ENCODE data around the gene C9orf43. TPM values are rescaled to one million over a fixed set of nuclear protein-coding genes. Genes with fewer than 3 reads are reported as not detected.

Gene C9orf43
- total RNA-seq, 1 donor from 2014 or later = not detected

DNA sequence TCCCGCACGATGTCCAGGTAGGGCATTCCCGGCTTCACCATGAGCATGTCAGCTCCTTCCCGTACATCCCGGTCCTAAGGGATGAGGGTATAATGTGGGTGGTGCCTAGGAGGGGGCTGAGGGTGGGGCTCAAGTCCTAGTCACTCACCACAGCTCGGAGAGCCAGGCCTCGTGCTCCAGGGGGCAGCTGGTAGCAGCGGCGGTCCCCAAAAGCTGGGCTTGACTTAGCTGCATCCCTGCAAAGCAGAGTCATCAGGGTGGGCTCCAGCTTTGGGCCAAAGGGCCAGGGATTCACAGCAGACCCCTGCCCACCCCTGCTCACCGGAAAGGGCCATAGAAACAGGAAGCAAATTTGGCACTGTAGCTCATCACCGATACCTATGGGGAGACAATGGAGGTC is 21.1 kb upstream of the C9orf43 start:
- TF ChIP-seq, protein P1, sequence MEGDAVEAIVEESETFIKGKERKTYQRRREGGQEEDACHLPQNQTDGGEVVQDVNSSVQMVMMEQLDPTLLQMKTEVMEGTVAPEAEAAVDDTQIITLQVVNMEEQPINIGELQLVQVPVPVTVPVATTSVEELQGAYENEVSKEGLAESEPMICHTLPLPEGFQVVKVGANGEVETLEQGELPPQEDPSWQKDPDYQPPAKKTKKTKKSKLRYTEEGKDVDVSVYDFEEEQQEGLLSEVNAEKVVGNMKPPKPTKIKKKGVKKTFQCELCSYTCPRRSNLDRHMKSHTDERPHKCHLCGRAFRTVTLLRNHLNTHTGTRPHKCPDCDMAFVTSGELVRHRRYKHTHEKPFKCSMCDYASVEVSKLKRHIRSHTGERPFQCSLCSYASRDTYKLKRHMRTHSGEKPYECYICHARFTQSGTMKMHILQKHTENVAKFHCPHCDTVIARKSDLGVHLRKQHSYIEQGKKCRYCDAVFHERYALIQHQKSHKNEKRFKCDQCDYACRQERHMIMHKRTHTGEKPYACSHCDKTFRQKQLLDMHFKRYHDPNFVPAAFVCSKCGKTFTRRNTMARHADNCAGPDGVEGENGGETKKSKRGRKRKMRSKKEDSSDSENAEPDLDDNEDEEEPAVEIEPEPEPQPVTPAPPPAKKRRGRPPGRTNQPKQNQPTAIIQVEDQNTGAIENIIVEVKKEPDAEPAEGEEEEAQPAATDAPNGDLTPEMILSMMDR (IDR thresholded peaks at IDR 0.05) = no peak
- H3K27ac ChIP-seq = no peak overlapping the region
- no peak for DNase-seq (ENCODE audit: low spot score in 2 of 2)
- H3K27me3 ChIP-seq = no peaks in the 10 kb centered on the region
- H3K4me3 ChIP-seq = no peak overlapping the region
- intact Hi-C loops (cut with DNase I) = no loop called here
- H3K4me1 ChIP-seq = no peaks in the 10 kb centered on the region
- peaks cover 47 to 66% of the 10 kb centered on the region in 2 donors for H3K36me3 ChIP-seq
- H3K9me3 ChIP-seq = no peaks in the 10 kb centered on the region

DNA sequence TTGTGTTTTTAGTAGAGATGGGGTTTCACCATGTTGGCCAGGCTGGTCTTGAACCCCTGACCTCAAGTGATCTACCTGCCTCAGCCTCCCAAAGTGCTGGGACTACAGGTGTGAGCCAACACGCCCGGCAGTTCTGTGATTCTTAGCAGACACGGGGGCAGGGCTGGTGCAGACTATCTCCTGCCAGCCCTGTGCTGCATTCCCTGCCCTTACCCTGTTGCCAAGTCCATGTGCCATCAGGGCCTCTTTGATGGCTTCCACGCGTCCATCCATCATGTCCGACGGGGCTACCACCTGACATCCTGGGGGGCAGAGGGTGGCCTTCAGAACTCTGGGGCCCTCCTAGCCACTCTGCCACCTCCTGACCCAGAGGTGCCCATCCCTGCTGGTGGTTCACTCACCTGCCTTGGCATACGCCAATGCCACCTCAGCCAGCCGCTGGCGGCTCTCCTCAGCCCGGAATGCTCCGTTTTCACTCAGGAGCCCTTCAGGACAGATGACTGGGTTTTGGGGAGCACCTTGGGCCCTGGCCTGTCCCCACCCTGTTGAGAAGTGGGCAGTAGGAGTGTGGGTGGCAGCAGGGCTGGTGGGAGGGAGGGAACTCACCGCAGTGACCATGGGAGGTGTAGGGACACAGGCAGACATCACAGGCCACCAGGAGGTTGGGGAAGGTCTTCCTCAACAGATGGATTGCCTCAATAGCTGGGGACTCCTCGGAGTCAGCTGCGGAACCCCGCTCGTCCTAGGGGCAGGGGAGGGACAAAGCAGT is 20.2 kb upstream of the C9orf43 start:
- Histone ChIP-seq H3K36me3 (peaks cover 47 to 66% of the 10 kb centered on the region in 2 donors), H3K27me3 (no peaks in the 10 kb centered on the region), H3K27ac (no peak overlapping the region), H3K4me3 (no peak overlapping the region), H3K9me3 (no peaks in the 10 kb centered on the region), H3K4me1 (no peaks in the 10 kb centered on the region)
- no peak for DNase-seq (ENCODE audit: low spot score in 2 of 2)
- intact Hi-C loops (cut with DNase I) = no loop called here
- TF ChIP-seq, protein P1 (IDR thresholded peaks at IDR 0.05) = no peak

DNA sequence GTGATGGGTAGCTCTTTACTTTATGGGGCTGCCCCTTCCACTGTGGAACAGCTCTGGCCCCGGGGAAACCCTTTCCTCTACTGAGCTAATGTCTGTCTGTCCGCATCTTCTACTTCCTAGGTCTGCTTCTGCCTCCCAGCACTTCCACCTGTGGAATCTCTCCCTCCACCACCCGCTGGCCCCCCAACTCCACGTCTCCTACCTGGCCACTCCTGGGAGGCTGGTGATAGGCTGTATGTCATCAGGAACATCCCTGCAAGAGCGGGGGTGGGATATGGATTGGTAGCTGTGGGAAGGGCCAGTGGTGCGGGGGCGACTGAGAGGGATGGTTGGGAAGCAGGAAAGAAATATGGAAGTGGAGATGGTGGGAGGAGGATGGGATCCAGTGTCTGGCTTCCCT is 18.6 kb upstream of the C9orf43 start:
- no peaks in the 10 kb centered on the region for H3K27me3 ChIP-seq
- no peak overlapping the region for H3K4me3 ChIP-seq
- DNase-seq (ENCODE audit: low spot score in 2 of 2) = no peak
- H3K27ac ChIP-seq = no peak overlapping the region
- intact Hi-C loops (cut with DNase I) = no loop called here
- H3K4me1 ChIP-seq = no peaks in the 10 kb centered on the region
- H3K36me3 ChIP-seq = peaks cover 47 to 60% of the 10 kb centered on the region in 2 donors
- H3K9me3 ChIP-seq = no peaks in the 10 kb centered on the region
- TF ChIP-seq, protein P1 (IDR thresholded peaks at IDR 0.05) = no peak

DNA sequence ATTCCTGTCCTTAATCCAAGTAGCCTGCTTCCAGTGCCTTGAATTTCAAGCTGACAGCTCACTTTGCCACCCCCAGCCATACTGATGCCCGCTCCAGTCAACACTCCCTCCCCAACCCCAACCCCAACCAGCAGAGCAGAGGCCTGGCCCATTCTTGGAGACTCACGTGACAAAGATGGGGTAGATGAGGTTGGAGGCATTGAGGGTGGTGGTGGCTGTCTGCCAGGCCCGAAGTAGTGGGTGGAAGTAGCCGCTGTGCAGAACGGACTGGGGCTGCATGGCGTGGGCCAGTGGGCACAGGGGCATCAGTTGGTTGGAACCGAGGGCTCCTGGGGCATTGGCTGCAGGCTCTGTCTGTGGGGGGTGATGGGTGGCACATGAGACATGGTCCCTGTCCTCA is 17.3 kb upstream of the C9orf43 start:
- DNase-seq (ENCODE audit: low spot score in 2 of 2) = no peak
- TF ChIP-seq, protein P1 (IDR thresholded peaks at IDR 0.05) = no peak
- Histone ChIP-seq H3K27me3 (no peaks in the 10 kb centered on the region), H3K36me3 (peaks cover 41 to 47% of the 10 kb centered on the region in 2 donors), H3K4me3 (no peak overlapping the region), H3K9me3 (no peaks in the 10 kb centered on the region), H3K4me1 (peaks cover 0 to 2% of the 10 kb centered on the region in 2 donors), H3K27ac (no peak overlapping the region)
- intact Hi-C loops (cut with DNase I) = no loop called here

DNA sequence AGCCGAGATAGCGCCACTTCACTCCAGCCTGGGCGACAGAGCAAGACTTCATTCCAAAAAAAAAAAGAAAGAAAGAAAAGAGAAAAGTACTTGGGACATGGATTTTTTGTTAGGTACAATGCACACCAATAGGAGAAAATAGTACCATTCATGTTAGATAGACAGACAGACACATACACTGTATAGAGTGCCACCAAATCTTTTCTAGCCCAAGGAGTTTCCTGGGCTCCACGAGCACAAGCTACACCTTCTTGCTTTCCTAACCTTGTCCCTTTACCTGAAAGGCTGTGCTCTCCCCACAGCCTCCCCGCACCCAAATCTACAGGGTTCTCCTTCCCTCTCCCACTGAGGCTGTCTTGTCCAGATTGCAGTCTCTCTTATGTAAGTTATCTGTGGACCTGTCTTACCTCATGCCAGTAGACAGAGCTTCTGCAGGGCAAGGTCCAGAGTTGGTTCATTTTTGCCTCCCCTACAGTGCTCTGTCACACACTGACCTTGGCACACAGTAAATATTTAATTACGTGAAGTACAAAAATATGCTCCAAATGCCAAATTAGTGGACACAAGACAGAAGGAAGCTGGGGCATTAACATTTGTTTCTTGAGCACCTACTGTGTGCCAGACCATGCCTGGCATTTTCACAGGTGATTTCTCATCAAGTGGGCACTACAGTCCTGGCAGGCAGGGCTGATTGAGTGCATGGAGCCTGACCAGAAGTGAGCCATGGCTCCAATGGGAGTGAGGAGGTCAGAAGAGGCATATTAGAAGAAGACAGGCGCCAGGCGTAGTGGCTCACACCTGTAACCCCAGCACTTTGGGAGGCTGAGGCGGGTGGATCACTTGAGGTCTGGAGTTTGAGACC is 15.3 kb upstream of the C9orf43 start:
- TF ChIP-seq, protein P1 (IDR thresholded peaks at IDR 0.05) = no peak
- no peak overlapping the region for H3K27ac ChIP-seq
- peaks cover 27% of the 10 kb centered on the region in 2 donors for H3K36me3 ChIP-seq
- no peaks in the 10 kb centered on the region for H3K27me3 ChIP-seq
- no peak for DNase-seq (ENCODE audit: low spot score in 2 of 2)
- intact Hi-C loops (cut with DNase I) = no loop called here
- no peaks in the 10 kb centered on the region for H3K9me3 ChIP-seq
- H3K4me1 ChIP-seq = peaks cover 0 to 6% of the 10 kb centered on the region in 2 donors
- no peak overlapping the region for H3K4me3 ChIP-seq

All from ascending aorta (tissue), 2 donors.